Mucosa of rectum (tissue), 2 donors: ENCODE results near the gene FURIN.
"Not testable (repeated sequence)": the region's sequence is repeated elsewhere in the genome, so short reads cannot be mapped to it uniquely, and the experiment has no call there.

Experiments
- H3K27ac ChIP-seq, 2 donors: one replicate each; pipeline ENCODE4 v1.7.0; 2013; ENCODE audit warnings: inconsistent platforms in 2 of 2, low read depth in 2 of 2, low read length in 2 of 2
- H3K27me3 ChIP-seq, 2 donors: one replicate each; pipeline ENCODE4 v1.7.0; 2013; ENCODE audit warnings: low read length in 2 of 2; ENCODE audit not compliant: control insufficient read depth in 2 of 2, insufficient read depth in 2 of 2
- H3K36me3 ChIP-seq, 2 donors: one replicate each; pipeline ENCODE4 v1.7.0; 2013; ENCODE audit warnings: low read length in 2 of 2; ENCODE audit not compliant: control insufficient read depth in 2 of 2, insufficient read depth in 2 of 2
- H3K4me1 ChIP-seq, 2 donors: one replicate each; pipeline ENCODE4 v1.7.0; 2013; ENCODE audit warnings: low read length in 2 of 2, mild to moderate bottlenecking in 1 of 2; ENCODE audit not compliant: control insufficient read depth in 2 of 2, insufficient read depth in 2 of 2
- H3K4me3 ChIP-seq, 2 donors: one replicate each; pipeline ENCODE4 v1.7.0; 2013; ENCODE audit warnings: low read length in 2 of 2
- H3K9ac ChIP-seq, 2 donors: one replicate each; pipeline ENCODE4 v1.7.0; 2013; ENCODE audit warnings: low read length in 2 of 2, low read depth in 1 of 2, mild to moderate bottlenecking in 1 of 2
- H3K9me3 ChIP-seq, 2 donors: one replicate each; pipeline ENCODE4 v1.7.0; 2013; ENCODE audit warnings: low read length in 2 of 2; ENCODE audit not compliant: control insufficient read depth in 2 of 2
- donor health status: healthy.
- donor health status: Normal muscosa, but diverticular disease.

The FURIN gene

GRCh38 chr15:90869601-90870353 is 1.4 kb downstream of the FURIN start:
- Histone ChIP-seq H3K36me3 (no peaks in the 10 kb centered on the region), H3K4me1 (peaks cover 51 to 54% of the 10 kb centered on the region in 2 donors), H3K9ac (peak overlapping the region; percentile 52 to 90), H3K9me3 (no peaks in the 10 kb centered on the region), H3K27ac (peak overlapping the region; percentile 82 to 86), H3K27me3 (no peaks in the 10 kb centered on the region), H3K4me3 (peak overlapping the region; percentile 81 to 88)

- H3K4me3 ChIP-seq, result peak overlapping the region; percentile 81 to 88
- H3K9me3 ChIP-seq, result no peaks in the 10 kb centered on the region
- no peaks in the 10 kb centered on the region for H3K36me3 ChIP-seq
- peak overlapping the region; percentile 82 to 86 for H3K27ac ChIP-seq
- H3K27me3 ChIP-seq, result no peaks in the 10 kb centered on the region
- peak overlapping the region; percentile 89 to 90 for H3K9ac ChIP-seq
- H3K4me1 ChIP-seq, result peaks cover 51 to 54% of the 10 kb centered on the region in 2 donors
Measured at GRCh38 chr15:90870354-90871138, 2.2 kb downstream of the FURIN start.

- Histone ChIP-seq H3K27ac (peak overlapping the region; percentile 82 to 86), H3K9me3 (no peaks in the 10 kb centered on the region), H3K4me1 (peaks cover 51 to 54% of the 10 kb centered on the region in 2 donors), H3K9ac (peak overlapping the region; percentile 89 to 90), H3K4me3 (peak overlapping the region; percentile 84 to 88), H3K36me3 (peaks cover 2 to 4% of the 10 kb centered on the region in 2 donors), H3K27me3 (no peaks in the 10 kb centered on the region)
Measured at GRCh38 chr15:90871139-90871715, 2.8 kb downstream of the FURIN start.

- Histone ChIP-seq H3K9ac (peak overlapping the region; percentile 80 to 90), H3K4me3 (peak overlapping the region; percentile 84 to 88), H3K4me1 (peaks cover 51 to 52% of the 10 kb centered on the region in 2 donors), H3K36me3 (peaks cover 8 to 11% of the 10 kb centered on the region in 2 donors), H3K9me3 (no peaks in the 10 kb centered on the region), H3K27ac (peak overlapping the region; percentile 82 to 86), H3K27me3 (no peaks in the 10 kb centered on the region)
Measured at GRCh38 chr15:90871716-90872485, 3.5 kb downstream of the FURIN start.

GRCh38 chr15:90872486-90873184 is 4.2 kb downstream of the FURIN start:
- Histone ChIP-seq H3K9ac (peak overlapping the region; percentile 80 to 90), H3K27me3 (no peaks in the 10 kb centered on the region), H3K36me3 (peaks cover 15 to 18% of the 10 kb centered on the region in 2 donors), H3K4me3 (peak overlapping the region; percentile 84 to 88), H3K4me1 (peaks cover 51 to 52% of the 10 kb centered on the region in 2 donors), H3K9me3 (no peaks in the 10 kb centered on the region), H3K27ac (peak overlapping the region; percentile 82 to 86)

- Histone ChIP-seq H3K9ac (no peak overlapping the region), H3K9me3 (no peaks in the 10 kb centered on the region), H3K27me3 (no peaks in the 10 kb centered on the region), H3K27ac (no peak overlapping the region), H3K4me1 (peaks cover 45 to 46% of the 10 kb centered on the region in 2 donors), H3K4me3 (peak overlapping the region in 1 of 2 donors; percentile 84), H3K36me3 (peaks cover 20 to 25% of the 10 kb centered on the region in 2 donors)
Measured at GRCh38 chr15:90873488-90873997, 5.2 kb downstream of the FURIN start.

- Histone ChIP-seq H3K27ac (no peak overlapping the region), H3K4me3 (no peak overlapping the region), H3K9ac (no peak overlapping the region)
Measured at GRCh38 chr15:90873998-90874605, 5.7 kb downstream of the FURIN start.

GRCh38 chr15:90874986-90875385 is 6.6 kb downstream of the FURIN start:
- not testable (repeated sequence) for H3K4me3 ChIP-seq, H3K27me3 ChIP-seq, H3K9ac ChIP-seq, H3K27ac ChIP-seq, H3K9me3 ChIP-seq
- peaks cover 30 to 33% of the 10 kb centered on the region in 2 donors for H3K4me1 ChIP-seq
- peaks cover 24 to 39% of the 10 kb centered on the region in 2 donors for H3K36me3 ChIP-seq

More at GRCh38 chr15:90873998-90874605, 5.7 kb downstream of the FURIN start:
- H3K9me3 ChIP-seq, result no peaks in the 10 kb centered on the region
- H3K36me3 ChIP-seq, result peaks cover 20 to 30% of the 10 kb centered on the region in 2 donors
- peaks cover 39 to 41% of the 10 kb centered on the region in 2 donors for H3K4me1 ChIP-seq
- H3K27me3 ChIP-seq, result no peaks in the 10 kb centered on the region
